Suprapubic skin (tissue), 4 donors: Measurements from ENCODE around the gene RNGTT. TPM values are rescaled to one million over a fixed set of nuclear protein-coding genes. Genes with fewer than 3 reads are reported as not detected.

Experiments used
- DNase-seq, 2 donors: peaks; one replicate each; pipeline ENCODE4 v3.0.0-alpha.2; 2019; ENCODE audit warnings: low spot score in 2 of 2
- H3K27ac ChIP-seq: fragments of 200-600 bp; sonication (generic); one replicate; pipeline ENCODE4 v1.5.1; 2019
- H3K27me3 ChIP-seq: fragments of 200-600 bp; sonication (generic); one replicate; pipeline ENCODE4 v1.5.1; 2019
- H3K36me3 ChIP-seq: fragments of 200-600 bp; sonication (generic); one replicate; pipeline ENCODE4 v1.5.1; 2019
- H3K4me1 ChIP-seq: fragments of 200-600 bp; sonication (generic); one replicate; pipeline ENCODE4 v1.5.1; 2019
- H3K4me3 ChIP-seq: fragments of 200-600 bp; sonication (generic); one replicate; pipeline ENCODE4 v1.5.1; 2019; ENCODE audit warnings: mild to moderate bottlenecking
- H3K9me3 ChIP-seq: fragments of 200-600 bp; sonication (generic); one replicate; pipeline ENCODE4 v1.5.1; 2019
- EP300 ChIP-seq: sonication (generic); formaldehyde crosslinking; IDR thresholded peaks from one replicate; pipeline ENCODE4 v1.6.1; 2017; ENCODE audit warnings: antibody characterized with exemption
- POLR2A ChIP-seq, 2 donors: fragments of 450-650 bp; IDR thresholded peaks; one replicate each; pipeline ENCODE4 v1.6.1; 2017; ENCODE audit warnings: antibody characterized with exemption in 2 of 2, mild to moderate bottlenecking in 2 of 2, moderate library complexity in 2 of 2
- POLR2AphosphoS5 ChIP-seq, 3 donors: sonication (generic); formaldehyde crosslinking; IDR thresholded peaks; one replicate each; pipeline ENCODE4 v1.6.1; 2017; ENCODE audit warnings: antibody characterized with exemption in 3 of 3
- WGBS: methylation state at CpG from one replicate; pipeline ENCODE4 v1.1.5; 2018; 5-methylcytosine and 5-hydroxymethylcytosine counted together
- total RNA-seq, 4 donors: library from RNA; depleted of rRNA; stranded (reverse); fragments of >200 nt; gene quantifications; one replicate each; pipeline ENCODE4 v1.1.0, GENCODE V29; 2016
- TF ChIP-seq, protein P1 (sequence below), 2 donors: fragments of 200-600 bp in 1 of 2; fragments of 450-650 bp in 1 of 2; sonication (generic) in 1 of 2; IDR thresholded peaks; one replicate each; pipeline ENCODE4 v1.5.1; 2016 to 2019; ENCODE audit warnings: antibody characterized with exemption in 2 of 2, mild to moderate bottlenecking in 1 of 2, moderate library complexity in 1 of 2

RNGTT gene
- total RNA-seq, 4 donors from 2014 or later, result 8.6 to 13.6 (median 11.6) TPM

- Histone ChIP-seq H3K36me3 (peaks cover 2% of the 10 kb centered on the region), H3K27me3 (no peaks in the 10 kb centered on the region), H3K4me1 (no peaks in the 10 kb centered on the region), H3K9me3 (no peaks in the 10 kb centered on the region), H3K27ac (no peak overlapping the region), H3K4me3 (no peak overlapping the region)
- WGBS, result 85% methylated on average over 5 of the region's 5 CpGs
- DNase-seq, result no peak
- no peak for TF ChIP-seq EP300
- TF ChIP-seq, protein P1, sequence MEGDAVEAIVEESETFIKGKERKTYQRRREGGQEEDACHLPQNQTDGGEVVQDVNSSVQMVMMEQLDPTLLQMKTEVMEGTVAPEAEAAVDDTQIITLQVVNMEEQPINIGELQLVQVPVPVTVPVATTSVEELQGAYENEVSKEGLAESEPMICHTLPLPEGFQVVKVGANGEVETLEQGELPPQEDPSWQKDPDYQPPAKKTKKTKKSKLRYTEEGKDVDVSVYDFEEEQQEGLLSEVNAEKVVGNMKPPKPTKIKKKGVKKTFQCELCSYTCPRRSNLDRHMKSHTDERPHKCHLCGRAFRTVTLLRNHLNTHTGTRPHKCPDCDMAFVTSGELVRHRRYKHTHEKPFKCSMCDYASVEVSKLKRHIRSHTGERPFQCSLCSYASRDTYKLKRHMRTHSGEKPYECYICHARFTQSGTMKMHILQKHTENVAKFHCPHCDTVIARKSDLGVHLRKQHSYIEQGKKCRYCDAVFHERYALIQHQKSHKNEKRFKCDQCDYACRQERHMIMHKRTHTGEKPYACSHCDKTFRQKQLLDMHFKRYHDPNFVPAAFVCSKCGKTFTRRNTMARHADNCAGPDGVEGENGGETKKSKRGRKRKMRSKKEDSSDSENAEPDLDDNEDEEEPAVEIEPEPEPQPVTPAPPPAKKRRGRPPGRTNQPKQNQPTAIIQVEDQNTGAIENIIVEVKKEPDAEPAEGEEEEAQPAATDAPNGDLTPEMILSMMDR (IDR thresholded peaks at IDR 0.05), result no peak
- TF ChIP-seq POLR2A (IDR thresholded peaks at IDR 0.05), result no peak
- no peak for TF ChIP-seq POLR2AphosphoS5 (IDR thresholded peaks at IDR 0.05)
Observed at GRCh38 chr6:88810089-88810488, 153.3 kb downstream of the RNGTT start.

DNA sequence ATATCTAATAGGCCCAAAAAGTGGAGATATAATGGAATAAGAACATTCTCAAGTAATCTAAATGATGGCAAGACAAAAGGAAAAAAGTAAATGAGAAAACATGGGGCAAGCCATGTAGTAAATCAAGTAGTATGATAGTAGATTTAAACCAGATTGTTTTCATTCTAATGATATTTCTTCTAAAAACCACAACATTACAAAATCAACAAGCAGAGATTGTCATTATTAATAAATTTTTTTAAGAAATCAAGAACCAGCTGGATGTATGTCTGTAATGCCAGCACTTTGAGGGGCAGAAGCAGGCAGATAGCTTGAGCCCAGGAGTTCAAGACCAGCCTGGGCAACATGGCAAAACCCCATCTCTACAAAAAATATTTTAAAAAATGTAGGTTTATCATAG is 155.0 kb downstream of the RNGTT start:
- no peaks in the 10 kb centered on the region for H3K27me3 ChIP-seq
- H3K9me3 ChIP-seq, result no peaks in the 10 kb centered on the region
- no peak overlapping the region for H3K27ac ChIP-seq
- no peaks in the 10 kb centered on the region for H3K4me1 ChIP-seq
- peaks cover 2% of the 10 kb centered on the region for H3K36me3 ChIP-seq
- H3K4me3 ChIP-seq, result no peak overlapping the region
- DNase-seq, result no peak
- TF ChIP-seq, protein P1 (IDR thresholded peaks at IDR 0.05), result no peak
- TF ChIP-seq POLR2AphosphoS5 (IDR thresholded peaks at IDR 0.05) (no peak), POLR2A (IDR thresholded peaks at IDR 0.05) (no peak), EP300 (no peak)

DNA sequence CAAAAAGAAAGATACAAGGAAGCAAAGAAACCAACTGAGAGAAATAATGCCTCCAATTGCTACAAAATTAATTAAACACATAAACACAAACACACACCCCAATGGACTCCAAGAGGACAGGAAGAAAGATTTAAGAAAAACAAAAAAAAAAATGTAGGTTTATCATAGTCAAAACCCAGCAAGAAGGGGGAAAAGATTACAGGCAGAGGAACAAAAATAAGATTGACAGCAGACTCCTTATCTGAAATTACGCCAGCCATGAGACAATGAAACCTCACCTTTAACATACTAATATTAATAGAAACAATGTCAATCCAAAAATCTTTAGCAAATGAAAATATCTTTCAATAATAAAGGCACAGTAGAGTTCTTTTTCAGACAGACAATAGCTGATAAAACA is 155.8 kb downstream of the RNGTT start:
- no peak for TF ChIP-seq EP300
- TF ChIP-seq POLR2AphosphoS5 (IDR thresholded peaks at IDR 0.05), result no peak
- no peak for TF ChIP-seq POLR2A (IDR thresholded peaks at IDR 0.05)
- TF ChIP-seq, protein P1 (IDR thresholded peaks at IDR 0.05), result no peak
- WGBS, result 92% methylated on average over 1 of the region's 1 CpG

GRCh38 chr6:88806728-88807127 is 156.7 kb downstream of the RNGTT start:
- no peak for TF ChIP-seq EP300
- TF ChIP-seq, protein P1 (IDR thresholded peaks at IDR 0.05), result no peak
- TF ChIP-seq POLR2A (IDR thresholded peaks at IDR 0.05), result no peak
- TF ChIP-seq POLR2AphosphoS5 (IDR thresholded peaks at IDR 0.05), result no peak

More for the DNA sequence above, 155.8 kb downstream of the RNGTT start:
- Histone ChIP-seq H3K4me3 (no peak overlapping the region), H3K9me3 (no peaks in the 10 kb centered on the region), H3K36me3 (peaks cover 2% of the 10 kb centered on the region), H3K27me3 (no peaks in the 10 kb centered on the region), H3K4me1 (no peaks in the 10 kb centered on the region), H3K27ac (no peak overlapping the region)
- DNase-seq, result no peak

GRCh38 chr6:88804701-88805100 is 158.7 kb downstream of the RNGTT start:
- no peaks in the 10 kb centered on the region for H3K9me3 ChIP-seq
- TF ChIP-seq EP300, result no peak
- no peak for TF ChIP-seq POLR2A (IDR thresholded peaks at IDR 0.05)
- TF ChIP-seq, protein P1 (IDR thresholded peaks at IDR 0.05), result no peak
- no peaks in the 10 kb centered on the region for H3K4me1 ChIP-seq

More at GRCh38 chr6:88806728-88807127, 156.7 kb downstream of the RNGTT start:
- 96% methylated on average over 4 of the region's 4 CpGs for WGBS
- Histone ChIP-seq H3K4me1 (no peaks in the 10 kb centered on the region), H3K4me3 (no peak overlapping the region), H3K36me3 (peaks cover 2% of the 10 kb centered on the region), H3K27ac (no peak overlapping the region), H3K9me3 (no peaks in the 10 kb centered on the region), H3K27me3 (no peaks in the 10 kb centered on the region)
- DNase-seq, result no peak

More at GRCh38 chr6:88804701-88805100, 158.7 kb downstream of the RNGTT start:
- 95% methylated on average over 2 of the region's 2 CpGs for WGBS
- DNase-seq, result no peak
- Histone ChIP-seq H3K4me3 (no peak overlapping the region), H3K27me3 (no peaks in the 10 kb centered on the region), H3K27ac (no peak overlapping the region), H3K36me3 (peaks cover 10% of the 10 kb centered on the region)
